K562 treated with DMSO at 1 percent for 48 hours (cell line): ENCODE data around the gene NFS1. TPM values are rescaled to one million over a fixed set of nuclear protein-coding genes. Genes with fewer than 3 reads are reported as not detected.

ENCODE experiments used
- total RNA-seq: library from RNA; unstranded; fragments of 300-600 nt; gene quantifications from 2 replicates; pipeline ENCODE4 v1.2.3, GENCODE V29; 2022; ENCODE audit warnings: low replicate concordance; ENCODE audit errors: extremely low read depth

NFS1 gene
- not detected in 2 replicates for total RNA-seq

GRCh38 chr20:35699127-35699956 lies at the start of gene NFS1, which contains the start of gene ROMO1:
NFS1 (minus strand) TSS chr20:35699352; CDS start chr20:35699288, 64 bp downstream.
ROMO1 (plus strand) TSS chr20:35699405; CDS start chr20:35699633, 228 bp downstream.

GRCh38 chr20:35741892-35742740 lies 43.0 kb upstream of the NFS1 start, which contains the start of gene RBM39:
RBM39 (minus strand) TSS chr20:35742260; CDS start chr20:35740874, 1,386 bp downstream.

GRCh38 chr20:35664466-35665206 lies 34.5 kb downstream of the NFS1 start, which contains the start of the genes CPNE1 and RBM12:
CPNE1 (minus strand) TSS chr20:35664900; CDS start chr20:35632923, 31,977 bp downstream.
RBM12 (minus strand) TSS chr20:35664900; CDS start chr20:35655322, 9,578 bp downstream.

Other genes with a start within 250 kb of the NFS1 start
- not detected in 2 replicates for gene CEP250, start 243.8 kb downstream of the NFS1 start, total RNA-seq
- not detected in 2 replicates for gene C20orf173, start 169.7 kb downstream of the NFS1 start, total RNA-seq
- not detected in 2 replicates for gene ERGIC3, start 157.3 kb downstream of the NFS1 start, total RNA-seq
- not detected in 2 replicates for gene SPAG4, start 83.5 kb downstream of the NFS1 start, total RNA-seq
- gene CPNE1, start 34.5 kb downstream of the NFS1 start, total RNA-seq: not detected in 2 replicates
- not detected in 2 replicates for gene RBM12, start 34.5 kb downstream of the NFS1 start, total RNA-seq
- gene ROMO1, start 53 bp upstream of the NFS1 start, total RNA-seq: not detected in 2 replicates
- gene RBM39, start 42.9 kb upstream of the NFS1 start, total RNA-seq: not detected in 2 replicates
- gene PHF20, start 72.7 kb upstream of the NFS1 start, total RNA-seq: not detected in 2 replicates